A172 (cell line): ENCODE measurements around the gene CAMTA1. TPM values are rescaled to one million over a fixed set of nuclear protein-coding genes. Genes with fewer than 3 reads are reported as not detected.

Experiments
- DNase-seq: peaks from one replicate; pipeline ENCODE4 v3.0.0-alpha.2; 2015; ENCODE audit warnings: low spot score
- total RNA-seq: library from RNA; depleted of rRNA; stranded (reverse); fragments of >200 nt; shearing (Covaris generic); gene quantifications from 2 replicates; pipeline ENCODE4 v1.2.3, GENCODE V29; 2014

Gene CAMTA1
- total RNA-seq, 1 experiment from 2014 or later = 97.5 TPM

DNA sequence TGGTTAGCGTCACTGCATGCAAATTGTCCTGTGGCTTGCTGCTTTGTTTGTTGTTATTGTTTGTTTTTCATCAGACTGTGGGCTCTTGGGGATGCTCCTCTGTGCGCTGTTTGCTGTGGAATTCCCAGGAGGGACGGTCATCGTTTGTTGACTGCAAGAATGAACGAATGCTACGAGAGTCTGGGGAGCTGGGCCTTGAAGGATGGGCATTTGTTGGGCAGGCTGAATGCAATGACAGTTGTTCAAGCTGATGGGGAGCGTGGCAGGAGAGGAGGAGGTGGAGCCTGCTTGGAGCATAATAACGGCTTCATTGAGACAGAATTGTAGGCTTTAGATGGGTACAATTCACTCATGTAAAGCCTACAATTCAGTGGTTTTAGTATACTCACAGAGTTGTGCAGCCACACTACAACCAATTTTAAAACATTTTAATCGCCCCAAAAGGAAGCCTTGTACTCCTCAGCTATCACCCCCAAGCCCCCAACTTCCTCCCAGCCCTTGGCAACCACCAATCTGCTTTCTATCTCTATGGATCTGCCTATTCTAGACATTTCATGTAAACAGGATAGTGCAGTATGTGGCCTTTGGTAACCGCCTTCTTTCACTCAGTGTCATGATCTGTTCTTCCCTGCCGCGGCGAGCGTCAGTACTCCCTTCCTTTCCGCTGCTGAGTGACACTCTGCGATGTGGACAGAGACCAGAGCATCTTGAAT, 190.2 kb downstream of the CAMTA1 start:
- no peak for DNase-seq

DNA sequence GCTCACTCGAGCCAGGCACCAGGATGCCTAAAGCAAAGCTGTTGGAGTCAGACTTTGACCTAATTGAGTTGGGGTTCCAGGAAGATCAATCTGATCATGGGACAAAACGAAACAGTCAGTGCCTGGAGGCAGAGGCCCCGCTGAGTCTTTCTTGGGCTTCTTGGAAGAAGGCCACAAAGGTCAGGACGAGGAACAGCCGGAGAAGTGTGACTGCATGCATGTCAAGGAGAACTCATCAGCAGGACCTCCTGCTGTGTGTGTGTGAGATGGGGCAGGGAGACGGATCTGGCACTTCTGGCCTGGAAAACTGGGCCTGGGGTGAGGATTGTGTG, 190.8 kb downstream of the CAMTA1 start:
- no peak for DNase-seq

DNA sequence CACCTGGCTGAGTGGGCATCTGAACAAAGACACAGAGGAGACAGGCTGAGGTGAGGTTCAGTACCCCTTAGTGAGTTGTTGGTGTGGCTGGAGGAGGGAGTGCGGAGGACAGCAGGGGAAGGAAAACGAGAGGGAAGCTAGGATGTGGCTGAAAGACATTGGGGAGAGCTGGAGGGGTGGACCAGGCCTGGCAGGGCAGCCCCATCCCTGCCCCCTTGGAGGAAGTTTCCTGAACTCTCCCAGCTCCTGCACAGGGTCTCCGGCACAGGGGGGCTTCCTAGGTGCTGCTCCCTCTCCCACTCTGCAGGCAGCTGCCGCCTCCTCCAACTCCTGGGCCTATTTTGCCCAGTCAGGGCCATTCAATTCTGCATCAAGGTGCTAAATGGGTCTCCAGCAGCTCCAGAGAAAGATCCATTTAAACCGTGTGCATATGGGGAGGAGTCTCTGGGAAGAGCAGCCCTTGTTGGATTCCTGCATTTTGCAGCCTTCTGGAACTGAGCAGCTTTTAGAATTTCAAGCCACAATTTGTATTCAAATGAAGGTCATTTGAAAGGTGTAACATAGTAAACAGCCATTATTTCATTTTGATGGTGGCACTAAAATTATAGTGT, 193.9 kb downstream of the CAMTA1 start:
- DNase-seq = no peak

DNA sequence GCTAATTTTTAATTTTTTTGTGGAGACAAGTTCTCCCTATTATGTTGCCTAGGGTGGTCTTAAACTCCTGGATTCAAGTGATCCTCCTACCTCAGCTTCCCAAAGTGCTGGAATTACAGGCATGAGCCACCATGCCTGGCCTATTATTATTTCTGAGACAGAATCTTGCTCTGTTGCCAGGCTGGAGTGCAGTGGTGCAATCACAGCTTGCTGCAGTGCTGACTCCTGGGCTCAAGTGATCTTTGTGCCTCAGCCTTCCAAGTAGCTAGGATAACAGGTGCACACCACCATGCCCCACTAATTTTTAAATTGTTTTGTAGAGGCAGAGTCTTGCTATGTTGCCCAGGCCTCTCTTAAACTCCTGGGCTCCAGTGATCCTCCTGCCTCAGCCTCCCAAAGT, 196.3 kb downstream of the CAMTA1 start:
- DNase-seq = no peak

DNA sequence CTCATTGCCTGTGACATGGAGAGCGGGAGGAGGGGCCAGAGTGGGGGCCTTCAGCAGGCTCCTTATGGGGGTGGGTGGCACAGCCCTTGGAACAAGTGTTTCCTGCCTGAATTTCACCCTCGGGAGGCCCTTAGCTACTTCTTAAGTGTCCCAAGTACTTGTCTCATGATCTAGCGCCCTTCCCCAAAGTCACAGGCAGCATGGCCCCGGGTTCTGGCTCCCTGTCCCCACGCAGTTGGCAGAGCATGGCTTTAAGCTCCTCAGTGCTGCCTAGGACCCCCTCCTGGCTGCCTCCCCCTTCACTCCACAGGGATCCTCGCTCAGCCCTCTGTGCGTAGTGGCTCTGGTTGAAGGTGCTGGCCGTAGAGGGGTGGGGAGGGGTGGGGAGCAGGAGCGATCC, 197.2 kb downstream of the CAMTA1 start:
- no peak for DNase-seq

DNA sequence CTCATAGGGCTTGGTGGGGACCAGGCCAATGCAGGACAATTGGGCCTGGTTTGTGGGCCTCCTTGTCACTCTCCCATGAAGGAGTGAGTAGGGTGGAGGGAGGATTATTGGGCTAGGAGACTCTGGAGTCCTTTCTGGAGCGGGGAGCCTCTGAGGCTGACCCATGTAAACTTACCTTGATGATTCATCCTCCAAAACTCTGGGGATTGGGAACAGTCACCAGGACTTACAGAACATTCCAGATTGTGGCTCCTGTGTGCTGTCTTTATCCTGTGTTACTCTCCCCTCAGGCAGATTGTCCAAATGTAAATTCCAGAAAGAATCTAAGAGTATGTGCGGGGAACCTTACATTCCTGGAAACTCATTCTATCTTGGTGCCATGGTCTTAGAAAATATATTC, 197.6 kb downstream of the CAMTA1 start:
- no peak for DNase-seq

DNA sequence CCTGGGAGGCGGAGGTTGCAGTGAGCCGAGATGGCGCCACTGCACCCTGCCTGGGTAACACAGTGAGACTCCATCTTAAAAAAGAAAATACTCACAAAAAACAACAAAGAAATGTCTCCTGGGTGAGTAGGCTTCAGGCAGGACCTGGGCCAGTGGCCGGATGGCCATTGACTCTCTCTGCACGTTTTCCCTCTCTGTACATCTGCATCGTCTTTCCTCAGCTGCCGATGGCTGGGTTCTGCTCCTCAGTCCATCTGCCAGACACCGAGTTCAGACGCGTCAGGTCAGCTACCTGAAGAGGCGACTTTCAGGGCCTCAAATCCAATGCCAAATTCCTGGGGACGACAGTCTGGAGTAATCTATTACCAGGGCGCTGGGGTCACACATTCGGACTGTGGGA, 199.3 kb downstream of the CAMTA1 start:
- no peak for DNase-seq

DNA sequence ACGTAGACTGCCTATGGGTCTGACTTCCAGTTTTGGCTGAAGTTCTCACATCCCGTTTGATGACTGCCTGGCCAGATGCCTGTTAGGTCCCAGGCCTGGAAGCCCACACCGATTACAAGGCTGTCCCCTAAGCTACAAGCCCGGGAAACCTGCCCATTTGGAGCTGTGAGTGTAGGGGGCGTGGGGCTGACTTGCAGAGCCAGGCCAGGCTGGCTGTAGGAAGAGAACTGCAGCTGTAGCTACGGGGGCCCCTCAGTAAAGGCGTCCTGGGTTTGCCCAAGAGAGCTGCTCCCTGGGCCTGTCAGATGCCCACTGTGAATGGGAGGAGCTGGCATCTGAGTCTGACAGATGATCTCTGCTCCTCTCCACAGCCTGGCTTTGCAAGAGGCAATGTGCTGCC, 199.7 kb downstream of the CAMTA1 start:
- DNase-seq = no peak

DNA sequence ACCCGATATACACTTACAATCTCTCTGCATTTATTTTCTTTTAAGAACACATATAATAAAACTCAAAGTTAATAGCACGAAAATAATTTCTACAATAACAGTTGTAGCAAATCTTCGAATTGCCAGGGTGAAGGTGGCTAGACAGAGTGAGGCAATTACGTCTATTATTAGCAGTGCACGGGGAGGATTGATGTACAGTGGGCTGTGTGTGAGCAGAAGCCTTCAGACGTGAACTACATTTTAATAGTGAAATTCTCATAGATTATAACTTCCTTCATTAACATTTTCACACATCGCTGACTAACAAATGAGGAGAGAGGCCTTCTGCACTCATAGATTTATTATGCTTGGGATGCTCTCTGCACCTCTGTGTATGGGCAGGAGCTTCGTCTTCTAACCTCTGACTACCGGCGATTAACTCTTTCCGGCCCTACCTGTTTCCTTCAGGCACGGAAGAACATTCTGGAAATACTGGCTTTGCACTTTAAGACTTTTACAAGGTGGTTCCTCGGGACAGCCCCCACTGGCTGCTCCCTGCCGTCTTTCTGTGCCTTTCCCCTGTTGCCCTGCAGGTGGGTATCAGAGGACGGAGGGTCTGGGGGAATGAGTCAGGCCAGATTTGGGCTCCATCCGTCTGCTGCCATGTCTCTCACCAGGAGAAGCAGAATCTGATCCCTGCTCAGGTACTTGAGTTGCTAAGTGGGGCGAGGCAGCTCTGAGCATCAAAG, 200.5 kb downstream of the CAMTA1 start:
- DNase-seq = no peak

DNA sequence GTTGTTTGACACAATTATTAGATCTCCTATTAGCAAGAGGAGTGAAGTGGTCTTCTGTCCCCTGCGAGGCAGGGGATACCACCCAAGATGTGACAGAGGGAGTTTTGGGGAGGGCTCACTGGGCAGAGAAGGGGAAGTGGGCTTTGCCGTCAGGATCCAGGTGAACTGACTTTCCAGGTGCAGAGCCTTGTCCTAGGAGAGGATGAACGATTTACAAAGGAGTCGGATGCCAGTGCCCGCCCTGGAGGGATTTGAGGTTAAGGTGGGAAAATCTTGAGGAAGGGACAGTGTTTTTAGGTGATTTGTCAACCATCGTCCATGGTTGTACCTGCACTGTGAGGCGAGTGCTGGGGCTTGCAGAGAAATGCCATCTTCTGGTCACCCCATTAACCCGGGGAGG, 201.0 kb downstream of the CAMTA1 start:
- DNase-seq = no peak

DNA sequence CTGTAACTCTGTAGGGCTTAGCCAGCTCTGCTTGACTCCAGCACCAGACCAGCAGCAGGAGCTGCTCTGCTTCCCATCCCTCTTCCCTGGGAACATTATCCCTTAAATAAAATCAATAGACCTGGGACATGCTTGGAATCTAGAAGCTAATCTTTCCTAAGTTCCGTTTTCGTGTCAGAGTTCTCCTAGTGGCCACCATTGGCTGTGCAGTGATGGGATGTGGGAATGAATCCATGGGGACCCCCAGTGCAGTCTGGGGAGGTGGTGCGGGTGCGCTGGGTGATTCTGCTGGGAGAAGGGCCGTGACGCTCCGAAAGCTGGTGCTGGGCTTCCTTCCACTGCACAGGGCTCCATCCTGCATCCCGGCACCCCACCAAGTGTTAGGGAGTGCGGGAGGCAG, 202.7 kb downstream of the CAMTA1 start:
- DNase-seq = no peak

DNA sequence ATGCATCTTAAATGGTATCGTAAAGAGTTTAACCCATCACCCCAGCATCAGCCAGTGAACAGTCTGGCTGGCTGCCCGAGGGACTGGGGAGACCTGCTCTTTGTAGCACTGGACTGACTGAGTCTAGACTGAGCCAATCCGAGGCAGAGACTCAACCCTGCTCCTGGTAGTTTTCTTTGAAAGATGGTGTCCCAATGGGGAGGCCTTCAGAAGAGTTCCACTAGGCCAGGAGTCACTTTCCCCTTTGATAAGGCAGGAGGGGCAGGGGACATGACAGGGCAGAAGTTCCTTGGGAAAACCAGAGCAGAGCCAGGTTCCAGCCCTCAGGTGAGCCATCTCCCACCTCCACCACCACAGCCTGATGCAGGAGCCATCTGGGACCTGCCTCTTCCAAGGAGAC, 203.5 kb downstream of the CAMTA1 start:
- DNase-seq = no peak

DNA sequence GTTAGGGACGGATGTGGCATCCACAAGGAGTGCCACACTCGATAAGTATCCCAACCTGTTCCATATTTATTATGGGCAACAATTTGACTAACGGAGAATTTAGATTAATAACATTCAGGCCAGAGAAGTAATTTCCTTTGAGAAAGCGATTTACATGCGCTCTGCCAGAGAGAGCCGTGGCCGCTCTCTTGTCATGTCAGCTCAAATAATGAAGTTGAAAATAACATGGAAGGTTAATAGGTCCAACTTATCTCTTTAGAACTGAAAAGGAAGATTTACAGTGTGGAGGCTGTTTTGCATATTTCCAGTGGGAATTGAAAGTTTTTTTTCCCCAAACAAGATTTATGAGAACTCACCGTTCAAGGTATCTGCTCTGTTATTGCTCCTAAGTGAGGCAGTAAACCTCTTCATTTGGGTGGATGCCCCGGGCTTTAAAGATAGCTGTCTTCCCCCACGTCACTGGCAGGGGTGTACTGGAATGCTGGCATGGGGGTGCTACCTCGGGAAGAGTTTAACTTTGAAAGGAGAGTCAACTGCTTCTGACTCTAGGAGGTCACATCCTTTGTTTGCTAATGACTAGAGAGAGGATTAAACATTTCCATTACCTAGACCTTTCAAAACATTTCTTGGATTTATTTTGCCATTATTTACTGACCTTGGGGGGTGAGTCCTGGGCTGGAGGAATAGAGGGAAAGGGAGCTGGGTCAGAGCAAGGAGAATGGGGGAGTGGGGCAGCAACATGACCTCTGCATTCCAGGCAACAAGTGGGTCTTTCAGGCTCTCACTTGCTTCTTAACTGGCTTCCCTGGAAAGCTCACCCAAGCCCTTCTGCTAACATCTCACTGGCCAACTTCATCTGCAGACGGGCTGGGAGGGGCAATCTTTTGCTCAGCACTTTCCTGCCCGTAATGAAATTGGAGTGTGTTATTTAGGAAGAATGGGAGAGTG, 204.2 kb downstream of the CAMTA1 start:
- DNase-seq = no peak

DNA sequence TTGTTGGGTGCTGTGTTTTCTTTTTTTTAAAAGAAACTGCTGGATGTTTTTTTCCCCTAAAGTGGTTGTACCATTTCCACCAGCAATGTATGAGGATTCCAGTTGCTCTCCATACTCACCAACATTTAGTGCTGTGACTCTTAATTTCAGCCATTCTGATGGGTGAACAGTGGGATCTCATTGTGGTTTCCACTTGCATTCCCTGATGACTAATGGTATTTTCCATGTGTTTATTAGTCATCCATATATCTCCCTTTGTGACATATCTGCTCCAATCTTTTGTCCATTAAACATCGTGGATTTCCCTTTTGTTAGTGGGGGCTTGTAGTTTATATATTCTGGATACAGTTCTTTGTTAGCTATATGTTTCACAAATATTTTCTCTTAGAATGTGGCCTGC, 206.0 kb downstream of the CAMTA1 start:
- peak; percentile 81 for DNase-seq

DNA sequence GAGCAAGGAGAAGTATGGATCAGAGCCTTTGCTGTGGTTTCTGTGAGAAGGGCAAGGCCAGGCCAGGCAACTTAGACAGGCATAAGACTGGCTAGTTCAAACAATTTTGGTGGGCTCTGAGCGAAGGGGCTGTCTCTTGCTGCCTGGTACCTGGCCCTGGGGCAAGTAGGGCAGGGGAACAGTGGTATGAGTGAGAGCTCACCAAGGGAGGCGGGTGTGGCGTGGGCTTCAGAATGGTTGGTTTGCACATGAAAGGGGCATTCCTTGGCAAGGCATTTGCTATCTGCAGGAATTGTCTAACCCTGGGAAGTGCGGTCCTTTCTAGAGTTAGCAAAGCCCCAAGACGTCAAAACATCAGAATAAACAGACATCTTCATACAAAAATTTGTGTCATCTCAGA, 210.5 kb downstream of the CAMTA1 start:
- DNase-seq = no peak

DNA sequence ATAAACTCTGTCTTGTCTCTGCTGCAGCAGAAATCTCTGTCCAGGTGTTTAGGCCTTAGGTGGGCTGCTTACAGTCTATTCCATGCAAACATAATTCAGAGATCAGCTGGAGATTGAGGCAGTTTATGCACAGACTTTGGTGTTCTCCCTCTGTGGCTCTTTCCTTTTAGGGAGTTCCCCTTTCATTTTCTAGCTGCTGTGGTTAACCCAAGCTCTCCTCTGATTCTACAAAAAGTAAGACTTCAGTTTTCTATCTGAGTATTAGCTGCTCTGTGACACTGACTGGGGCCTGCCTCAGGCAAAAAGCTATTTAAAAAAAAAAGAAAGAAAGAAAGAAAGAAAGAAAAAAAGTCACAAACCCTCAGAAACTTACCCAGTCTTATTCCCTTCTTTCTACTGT, 211.1 kb downstream of the CAMTA1 start:
- no peak for DNase-seq

DNA sequence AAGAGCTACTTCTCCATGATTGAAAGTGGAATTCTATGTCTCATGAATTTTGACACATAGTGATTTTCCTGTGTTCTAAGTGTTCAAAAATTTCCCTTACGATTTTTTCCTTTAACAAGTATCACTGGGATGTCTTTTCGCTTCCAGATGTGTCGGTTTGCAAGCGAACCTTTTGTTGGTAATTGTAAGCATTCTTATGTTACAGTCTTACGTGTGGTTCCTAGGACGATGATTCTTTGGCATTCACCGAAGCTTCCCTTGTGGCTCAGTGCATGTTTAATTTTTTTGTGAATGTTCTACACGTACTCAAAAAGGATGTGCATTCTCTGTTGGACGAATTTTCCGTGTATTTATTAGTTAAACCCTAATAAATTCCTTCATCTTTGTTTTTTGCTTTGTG, 211.6 kb downstream of the CAMTA1 start:
- no peak for DNase-seq

DNA sequence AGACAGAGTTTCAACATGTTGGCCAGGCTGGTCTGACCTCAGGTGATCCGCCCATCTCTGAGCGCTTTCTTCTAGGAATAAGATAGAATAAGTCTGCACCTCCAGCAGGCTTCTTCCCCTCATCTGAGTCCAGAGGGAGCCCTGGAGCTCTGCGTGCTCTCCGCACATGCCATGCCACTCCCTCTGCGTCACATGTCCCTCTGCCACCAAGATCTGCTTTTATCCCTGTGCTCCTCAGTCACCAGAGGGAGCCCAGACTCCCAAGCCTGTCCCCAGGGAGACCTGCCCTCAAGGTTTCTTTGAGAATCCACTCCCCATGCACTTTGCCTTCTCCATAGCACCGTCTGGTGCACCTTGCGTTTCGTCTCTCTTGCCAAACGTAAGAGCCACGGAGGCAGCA, 213.0 kb downstream of the CAMTA1 start:
- no peak for DNase-seq

DNA sequence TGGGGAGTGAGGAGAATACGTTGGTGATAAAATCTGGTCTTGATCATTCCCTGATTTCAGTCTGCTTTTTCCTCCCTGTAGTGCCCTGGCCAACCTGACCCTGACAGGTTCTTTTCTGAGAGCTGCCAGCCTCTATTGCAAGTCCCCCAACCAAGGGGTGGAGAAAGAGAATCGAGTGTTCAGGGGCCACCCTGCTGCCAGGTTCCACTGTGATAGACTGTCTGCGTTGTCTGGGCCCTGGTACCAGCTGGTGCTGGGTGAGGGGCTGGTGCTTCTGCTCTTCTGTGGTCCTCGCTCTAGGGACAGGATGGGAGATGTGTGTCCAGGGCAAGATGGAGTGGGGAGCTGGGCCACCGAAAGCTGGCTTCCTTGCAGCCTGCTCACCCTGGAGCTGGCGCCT, 214.6 kb downstream of the CAMTA1 start:
- no peak for DNase-seq

DNA sequence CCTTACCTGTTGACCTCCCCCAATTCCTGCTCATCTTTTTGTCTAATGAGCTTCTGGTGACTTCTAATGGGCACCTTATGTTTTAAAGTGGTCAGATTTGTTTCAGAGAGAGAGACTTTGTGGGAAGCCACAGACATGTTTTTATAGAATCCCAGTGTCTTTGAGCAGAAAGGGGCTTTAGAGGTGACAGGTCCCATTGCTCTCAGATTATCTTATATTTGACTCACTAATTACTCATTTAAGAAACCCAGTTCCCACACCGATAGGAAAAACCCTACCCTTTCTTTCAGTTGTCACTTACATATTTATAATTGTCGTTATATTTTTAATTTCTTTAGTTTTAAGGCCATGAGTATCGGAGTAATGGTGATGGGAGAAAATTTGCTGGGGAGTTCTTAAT, 215.5 kb downstream of the CAMTA1 start:
- DNase-seq = no peak

DNA sequence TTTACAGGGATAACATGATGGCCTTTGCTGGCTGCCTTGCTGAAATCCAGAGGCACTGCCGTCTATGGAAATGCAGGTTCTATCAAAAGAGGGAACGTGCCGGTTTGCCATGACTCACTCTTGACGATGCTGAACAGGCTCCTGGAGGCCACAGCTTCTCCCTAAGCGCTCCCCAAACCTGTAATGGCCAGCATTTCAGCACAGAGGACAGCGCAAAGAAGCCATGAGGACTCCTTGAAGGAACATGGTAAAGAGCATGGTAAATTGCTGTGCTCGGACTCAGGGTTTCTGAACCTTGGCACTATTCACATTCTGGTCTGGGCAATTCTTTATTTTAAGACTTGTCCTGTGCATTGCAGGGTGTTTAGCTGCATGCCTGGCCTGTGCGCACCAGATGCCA, 217.5 kb downstream of the CAMTA1 start:
- no peak for DNase-seq

DNA sequence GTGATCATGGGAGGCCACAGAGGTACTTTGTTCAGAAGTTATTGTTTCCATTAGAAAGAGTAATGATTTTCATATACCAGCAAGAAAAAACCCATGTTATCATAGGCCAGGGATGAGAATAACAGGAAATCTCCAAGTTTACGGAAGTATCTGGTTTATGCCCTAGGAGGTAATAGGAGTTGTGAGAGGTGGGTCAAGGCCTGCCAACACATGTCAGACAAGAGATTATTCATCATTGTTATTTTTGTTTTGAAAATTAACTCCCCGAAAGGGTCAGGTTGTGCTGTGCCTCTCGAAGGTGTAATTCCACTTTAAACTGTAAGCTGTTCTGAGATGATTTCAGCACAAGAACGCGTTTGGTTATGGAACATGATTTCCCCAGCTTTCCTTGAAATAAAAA, 218.4 kb downstream of the CAMTA1 start:
- no peak for DNase-seq
